ENCODE results near the gene FGB. TPM values are rescaled to one million over a fixed set of nuclear protein-coding genes. Genes with fewer than 3 reads are reported as not detected.

The FGB gene
- not detected in 2 replicates for total RNA-seq

GRCh38 chr4:154562697-154563254, at the start of gene FGB:
TSS of gene FGB (plus strand) at chr4:154563011. CDS start at chr4:154563019, 8 bp downstream.

GRCh38 chr4:154549894-154550790, 12.7 kb upstream of the FGB start, which contains the start of gene PLRG1:
TSS of gene PLRG1 (minus strand) at chr4:154550400. CDS start at chr4:154550308, 92 bp downstream.

GRCh38 chr4:154590329-154591006, 27.7 kb downstream of the FGB start, which contains the start of gene FGA:
TSS of gene FGA (minus strand) at chr4:154590742. CDS start at chr4:154590687, 55 bp downstream.

GRCh38 chr4:154612472-154613414, 49.9 kb downstream of the FGB start, which contains the start of gene FGG:
TSS of gene FGG (minus strand) at chr4:154612656. CDS start at chr4:154612609, 47 bp downstream.

Small RNA genes lying within 50 kb of the gene (small RNA-seq; reads per million reads assigned to genes)
- not detected for gene RNU6-1285P

Other genes starting within 250 kb of the FGB start
- gene DCHS2, start 71.2 kb upstream of the FGB start, total RNA-seq, result 0.19 TPM in 1 of 2 replicates, not detected in the other
- gene PLRG1, start 12.6 kb upstream of the FGB start, total RNA-seq, result 89.3 and 91.8 TPM in 2 replicates
- not detected in 2 replicates for gene FGA, start 27.7 kb downstream of the FGB start, total RNA-seq
- gene FGG, start 49.6 kb downstream of the FGB start, total RNA-seq, result not detected in 2 replicates
- not detected in 2 replicates for gene LRAT, start 181.0 kb downstream of the FGB start, total RNA-seq
- gene RBM46, start 218.3 kb downstream of the FGB start, total RNA-seq, result 0.10 TPM in 1 of 2 replicates, not detected in the other